Measurements from ENCODE around the gene ZFR.

- TF ChIP-seq CTCF (IDR thresholded peaks at IDR 0.05) (no peak), POLR2AphosphoS5 (IDR thresholded peaks at IDR 0.05) (no peak), POLR2A (IDR thresholded peaks at IDR 0.05) (no peak)
These were observed 10.3 kb downstream of the ZFR start for GRCh38 chr5:32434221-32434620.
